ENCODE data around the gene TRPV5.
"Not testable (repeated sequence)": the region's sequence is repeated elsewhere in the genome, so short reads cannot be mapped to it uniquely, and the experiment has no call there.

TRPV5 gene

DNA sequence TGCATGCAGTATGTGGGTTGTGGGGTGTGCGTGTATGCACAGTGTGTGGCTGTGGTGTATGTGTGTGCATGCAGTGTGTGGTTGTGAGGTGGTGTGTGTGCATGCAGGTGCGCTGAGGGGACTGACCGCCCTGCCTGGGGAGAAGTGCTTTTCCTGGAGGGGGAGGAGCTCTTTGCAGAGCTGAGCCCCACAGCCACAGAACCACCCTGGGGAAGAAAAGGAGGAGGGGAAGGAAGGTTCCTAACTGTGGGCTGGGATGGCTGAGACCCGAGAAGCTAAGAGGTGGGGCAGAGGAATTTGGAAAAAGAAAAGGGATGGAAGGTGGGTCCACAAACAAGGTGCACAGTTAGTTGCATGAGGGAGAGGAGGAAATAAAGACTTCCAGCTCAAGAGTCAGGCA, at the start of gene TRPV5:
TSS of gene TRPV5 (minus strand) at position 123 of the 400 bp plus-strand sequence. CDS start 287 bp downstream, outside the sequence.
- no peak for DNase-seq

- DNase-seq: not testable (repeated sequence)
Measured at GRCh38 chr7:142978402-142978801, 44.9 kb upstream of the TRPV5 start.

- DNase-seq: no peak
Measured at GRCh38 chr7:142974626-142975025, 41.1 kb upstream of the TRPV5 start.

GRCh38 chr7:142969183-142969582, 35.6 kb upstream of the TRPV5 start:
- no peak for DNase-seq

DNA sequence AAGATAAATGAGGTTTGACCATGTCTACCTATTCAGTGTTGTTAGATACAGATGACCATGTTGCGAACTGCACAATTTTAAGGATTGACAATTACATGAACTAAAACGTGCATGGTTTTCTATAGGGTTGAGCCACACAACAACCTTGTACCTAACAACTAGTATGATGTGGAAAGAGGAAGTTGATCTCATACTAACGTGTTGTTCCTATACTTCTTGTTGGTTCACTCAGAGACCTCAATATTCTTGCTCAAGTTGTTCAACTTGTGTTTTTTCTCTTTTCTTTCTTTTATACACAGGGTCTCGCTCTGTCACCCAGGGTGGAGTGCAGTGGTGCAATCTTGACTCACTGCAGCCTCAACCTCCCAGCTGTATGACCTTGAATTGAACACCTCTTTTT, 34.7 kb upstream of the TRPV5 start:
- DNase-seq: no peak

DNA sequence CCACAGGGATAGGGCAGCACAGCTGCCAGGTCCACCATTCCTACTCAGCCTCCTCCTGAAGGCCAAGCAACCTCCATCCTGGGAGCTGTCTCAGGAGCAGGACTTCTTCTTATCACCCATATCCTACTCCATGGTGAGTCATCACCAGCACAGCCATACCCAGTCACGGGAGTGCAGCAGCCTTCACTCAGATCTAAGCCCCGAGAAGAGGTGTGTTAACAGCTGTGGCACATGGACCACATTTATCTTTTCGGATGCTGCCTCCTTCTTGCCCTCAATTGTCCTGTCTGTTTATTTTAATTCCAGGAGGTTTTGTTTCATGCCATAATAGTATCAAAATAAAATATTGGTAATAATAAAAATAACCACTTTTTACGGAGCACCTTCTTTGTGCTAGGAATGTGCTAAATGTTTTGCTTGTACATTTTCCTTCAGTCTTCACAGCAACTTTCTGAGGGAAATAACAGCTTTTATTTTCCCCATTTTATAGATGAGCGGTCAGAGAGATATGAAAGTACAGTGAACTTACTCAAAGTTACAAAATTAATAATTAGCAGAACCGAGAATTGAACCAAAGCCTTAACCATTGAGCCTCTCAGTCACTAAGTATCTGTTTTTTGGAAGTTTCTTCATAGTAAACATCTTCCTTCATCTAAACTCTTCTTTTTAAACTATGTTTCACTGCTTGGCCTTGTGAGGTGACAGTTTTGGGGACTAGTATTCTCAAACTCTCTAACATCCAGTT, 31.1 kb upstream of the TRPV5 start:
- no peak for DNase-seq

GRCh38 chr7:142963993-142964392, 30.4 kb upstream of the TRPV5 start:
- no peak for DNase-seq

DNA sequence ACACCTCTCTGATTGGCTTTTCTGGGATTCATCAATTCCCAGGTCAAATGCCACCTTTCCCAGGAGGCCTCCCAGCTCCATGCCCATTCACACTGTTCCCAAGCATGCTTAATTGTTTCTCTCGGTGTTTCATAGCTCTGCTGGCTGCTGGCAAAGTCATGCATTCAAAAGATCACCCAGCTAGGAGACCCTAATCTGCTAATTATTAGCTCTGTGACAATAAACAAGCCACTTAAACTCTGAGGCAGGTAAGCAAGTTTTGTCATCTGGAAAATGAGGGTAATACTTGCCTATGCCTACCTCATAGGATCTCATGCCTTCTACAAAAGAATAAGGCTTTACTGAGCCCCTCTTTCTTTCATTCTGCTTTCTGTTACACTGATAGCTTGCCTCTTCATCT, 29.4 kb upstream of the TRPV5 start:
- DNase-seq: no peak

DNA sequence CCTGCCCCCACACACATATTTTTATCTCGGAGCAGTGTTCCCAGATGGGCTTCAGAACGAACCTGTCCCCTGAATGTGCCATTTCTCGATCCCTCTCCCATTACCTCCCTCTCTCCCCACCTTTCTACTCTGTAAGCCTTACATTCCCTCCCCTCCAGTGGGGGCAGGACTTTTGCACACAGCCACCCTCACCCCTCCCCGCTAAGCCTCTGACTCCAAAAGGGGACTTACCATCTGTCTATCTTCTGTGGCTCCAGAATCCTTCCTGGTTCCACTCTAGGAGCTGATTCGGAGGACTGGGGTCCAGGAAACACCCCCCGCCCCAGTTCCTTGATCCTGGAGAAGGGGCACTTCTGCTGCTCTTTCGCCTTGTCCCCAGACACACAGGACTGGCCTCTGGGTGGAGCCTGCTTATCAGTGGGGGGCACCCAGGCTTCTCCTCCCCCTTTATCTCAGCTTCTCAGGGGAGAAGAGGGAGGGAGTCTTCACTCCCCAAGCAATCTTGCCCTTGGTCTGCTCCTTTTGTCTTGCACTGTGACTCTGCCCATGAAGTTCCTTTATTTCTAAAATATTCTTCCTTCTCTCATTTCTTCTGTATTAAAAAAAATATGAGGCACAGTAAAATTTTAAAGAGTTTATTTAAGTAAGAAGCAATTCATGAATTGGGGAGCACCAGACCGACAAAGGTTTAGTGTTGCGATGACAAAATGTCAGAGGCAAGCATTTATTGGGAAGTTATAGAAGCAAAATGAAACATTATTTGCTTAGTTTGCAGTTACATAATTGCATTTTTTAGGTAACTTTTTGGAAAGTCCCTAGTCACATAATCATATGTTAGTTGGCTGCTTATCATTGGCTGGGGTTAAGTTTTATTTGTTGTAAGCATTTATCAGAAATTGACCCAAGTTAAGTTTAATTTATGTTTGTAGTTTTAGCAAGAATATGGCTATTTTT, 28.7 kb upstream of the TRPV5 start, which contains the start of gene KEL:
TSS of gene KEL (minus strand) at position 391 of the 954 bp plus-strand sequence. CDS start at position 234, 157 bp downstream.
- DNase-seq: no peak

GRCh38 chr7:142961595-142961972, 28.0 kb upstream of the TRPV5 start:
- DNase-seq: no peak

DNA sequence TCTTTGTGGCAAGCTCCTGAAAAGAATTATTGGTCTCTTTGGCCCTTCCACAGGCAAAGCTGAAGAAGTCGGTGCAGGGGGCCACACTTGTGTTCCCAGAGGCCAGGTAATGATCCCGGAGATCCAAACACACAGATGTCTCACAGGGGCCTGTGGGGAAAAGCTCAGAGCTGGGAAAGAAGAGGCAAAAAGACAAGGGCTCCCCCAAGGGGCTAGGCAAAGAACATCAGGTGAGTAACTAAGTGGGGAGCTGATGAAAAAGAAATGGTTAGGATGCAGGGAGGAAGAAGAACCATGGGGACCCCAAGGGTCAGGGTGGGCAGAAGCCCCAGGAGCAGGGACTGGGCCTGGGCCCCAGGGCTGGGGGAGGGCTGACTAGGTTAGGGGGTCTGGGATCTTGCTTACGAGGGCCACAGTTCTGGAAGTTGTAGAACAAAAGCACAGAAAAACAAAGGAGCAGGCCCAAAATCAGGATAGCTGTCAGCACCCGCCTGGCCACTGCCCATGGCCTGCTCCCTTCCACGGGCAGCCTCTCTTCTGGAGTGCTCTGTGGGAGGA, 27.5 kb upstream of the TRPV5 start:
- no peak for DNase-seq

GRCh38 chr7:142959202-142959601, 25.7 kb upstream of the TRPV5 start:
- DNase-seq: no peak

DNA sequence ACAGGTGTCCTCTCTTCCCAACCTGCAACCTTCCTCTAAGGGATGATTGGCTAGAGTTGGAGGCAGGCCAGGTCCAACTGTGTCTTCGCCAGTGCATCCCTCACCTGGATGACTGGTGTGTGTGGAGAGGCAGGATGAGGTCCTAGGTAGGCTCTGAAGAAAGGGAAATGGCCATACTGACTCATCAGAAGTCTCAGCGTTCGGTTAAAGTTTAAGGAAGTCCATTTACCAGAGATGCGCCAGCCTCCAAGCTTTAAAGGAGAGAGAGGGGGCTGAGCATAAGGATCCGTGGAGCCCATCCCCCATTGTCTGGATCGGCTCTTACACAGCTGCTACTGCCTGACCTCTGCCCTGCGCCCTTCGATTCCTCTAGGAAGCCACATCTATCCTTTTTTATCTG, 24.2 kb upstream of the TRPV5 start:
- DNase-seq: no peak

- DNase-seq: no peak
Measured at GRCh38 chr7:142956951-142957623, 23.5 kb upstream of the TRPV5 start.

DNA sequence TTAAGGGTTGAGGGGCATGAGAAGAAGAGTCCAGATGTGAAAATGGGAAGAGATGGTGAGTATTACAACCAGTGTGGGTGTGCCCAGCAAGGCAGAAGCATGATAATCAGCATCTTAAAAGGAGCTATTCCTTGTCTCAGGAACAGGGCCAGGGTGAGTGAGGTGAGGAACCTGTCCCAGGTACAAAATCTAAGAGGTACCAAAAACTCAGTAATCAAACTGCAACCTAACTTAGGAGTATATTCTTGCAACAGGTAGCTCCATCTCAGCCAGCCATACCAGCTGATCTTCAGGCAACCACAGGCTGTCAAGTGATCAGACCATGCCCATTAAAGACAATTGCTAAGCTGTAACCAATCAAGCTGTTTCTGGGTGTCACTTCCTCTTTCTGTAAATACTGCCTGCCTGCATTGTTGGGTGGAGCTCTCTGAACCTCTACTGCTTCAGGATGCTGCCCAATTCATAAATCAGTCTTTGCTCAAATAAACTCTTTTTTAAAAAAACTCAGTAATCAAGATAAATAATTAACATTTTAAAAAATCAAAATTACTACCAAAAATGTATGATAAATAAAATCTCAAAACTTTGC, 21.2 kb upstream of the TRPV5 start:
- DNase-seq: no peak

DNA sequence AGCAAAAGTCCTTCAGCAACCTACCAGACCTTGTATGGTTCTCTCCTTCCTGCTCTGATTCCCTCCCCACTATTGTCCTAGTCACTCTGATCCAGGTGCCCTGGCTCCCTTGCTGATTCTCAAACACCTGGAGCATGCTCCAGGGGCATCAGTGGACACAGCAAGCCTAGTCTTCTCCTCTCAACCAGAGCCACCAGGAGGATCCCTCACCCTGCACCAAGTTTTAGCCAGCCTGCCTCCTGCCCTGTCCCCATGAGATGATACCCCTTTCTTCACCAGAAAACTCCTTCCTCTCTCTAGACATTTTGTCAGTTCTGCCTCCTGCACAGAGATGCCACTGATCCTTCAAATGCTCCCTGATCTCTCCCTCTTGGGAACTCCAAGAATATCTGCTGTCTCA, 16.7 kb upstream of the TRPV5 start:
- no peak for DNase-seq

- DNase-seq: no peak
Measured at GRCh38 chr7:142948603-142949002, 15.1 kb upstream of the TRPV5 start.

GRCh38 chr7:142945001-142945400, 11.5 kb upstream of the TRPV5 start:
- no peak for DNase-seq

GRCh38 chr7:142943706-142944268, 10.2 kb upstream of the TRPV5 start:
- no peak for DNase-seq

GRCh38 chr7:142942746-142943145, 9.2 kb upstream of the TRPV5 start:
- no peak for DNase-seq

DNA sequence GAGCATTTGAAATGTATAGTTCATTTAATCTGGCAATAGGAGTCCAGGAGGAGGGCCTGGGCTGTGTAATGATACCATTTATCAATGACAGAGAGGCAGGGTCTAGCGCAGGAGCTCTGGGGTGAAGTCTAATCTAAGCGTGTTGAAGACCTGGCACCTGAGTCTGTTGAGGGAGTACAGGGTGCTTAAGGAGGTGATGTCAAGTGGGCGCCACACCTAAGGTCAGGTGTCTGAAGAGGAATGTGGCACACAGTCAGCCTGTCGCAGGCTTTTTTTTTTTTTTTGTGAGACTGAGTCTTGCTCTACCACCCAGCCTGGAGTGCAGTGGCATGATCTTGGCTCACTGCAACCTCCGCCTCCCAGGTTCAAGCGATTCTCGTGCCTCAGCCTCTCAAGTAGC, 8.0 kb upstream of the TRPV5 start:
- DNase-seq: no peak

- no peak for DNase-seq
Measured at GRCh38 chr7:142940966-142941535, 7.5 kb upstream of the TRPV5 start.
